Endothelial cell (in vitro differentiated cells): ENCODE data around the gene REEP6. TPM values are rescaled to one million over a fixed set of nuclear protein-coding genes. Genes with fewer than 3 reads are reported as not detected.
"Not testable (repeated sequence)": the region's sequence is repeated elsewhere in the genome, so short reads cannot be mapped to it uniquely, and the experiment has no call there.

Experiments
- DNase-seq: peaks from one replicate; pipeline ENCODE4 v3.0.0; 2021; ENCODE audit warnings: low spot score
- H3K27ac Mint-ChIP-seq: one replicate; pipeline ENCODE4 v1.8.0; 2021; ENCODE audit warnings: mixed read lengths, inconsistent platforms; ENCODE audit not compliant: unreplicated experiment
- H3K27me3 Mint-ChIP-seq: one replicate; pipeline ENCODE4 v1.8.0; 2021; ENCODE audit warnings: mild to moderate bottlenecking, moderate library complexity, mixed read lengths, inconsistent platforms; ENCODE audit not compliant: unreplicated experiment
- H3K36me3 Mint-ChIP-seq: one replicate; pipeline ENCODE4 v1.8.0; 2021; ENCODE audit warnings: mild to moderate bottlenecking, low read depth, mixed read lengths, inconsistent platforms; ENCODE audit not compliant: unreplicated experiment
- H3K4me1 Mint-ChIP-seq: one replicate; pipeline ENCODE4 v1.8.0; 2021; ENCODE audit warnings: mild to moderate bottlenecking, mixed read lengths, inconsistent platforms; ENCODE audit not compliant: unreplicated experiment
- H3K4me3 Mint-ChIP-seq: one replicate; pipeline ENCODE4 v1.8.0; 2021; ENCODE audit warnings: mild to moderate bottlenecking, mixed read lengths, inconsistent platforms; ENCODE audit not compliant: unreplicated experiment
- H3K9me3 Mint-ChIP-seq: one replicate; pipeline ENCODE4 v1.8.0; 2021; ENCODE audit warnings: mixed read lengths, inconsistent platforms; ENCODE audit not compliant: unreplicated experiment
- total RNA-seq: library from RNA; stranded (reverse); fragmentation: NEBNext Ultra II Directional; extraction: Animal tissue kit (Norgen Biotek cat#: 25700); gene quantifications from one replicate; pipeline ENCODE4 v1.2.1, GENCODE V29; 2021; ENCODE audit not compliant: unreplicated experiment
- TF ChIP-seq, protein P1 (sequence below): fragments of 200-600 bp; sonication (generic); IDR thresholded peaks from one replicate; pipeline ENCODE4 v1.5.0; 2021; ENCODE audit warnings: antibody characterized with exemption; ENCODE audit not compliant: unreplicated experiment

REEP6 gene
- total RNA-seq, 1 donor from 2014 or later: 2.3 TPM

- no peaks in the 10 kb centered on the region for H3K36me3 Mint-ChIP-seq
- H3K9me3 Mint-ChIP-seq: no peaks in the 10 kb centered on the region
- H3K4me3 Mint-ChIP-seq: no peak overlapping the region
- DNase-seq: no peak
- H3K27me3 Mint-ChIP-seq: peaks cover 6% of the 10 kb centered on the region
- H3K4me1 Mint-ChIP-seq: peaks cover 5% of the 10 kb centered on the region
- H3K27ac Mint-ChIP-seq: no peak overlapping the region
- TF ChIP-seq, protein P1, sequence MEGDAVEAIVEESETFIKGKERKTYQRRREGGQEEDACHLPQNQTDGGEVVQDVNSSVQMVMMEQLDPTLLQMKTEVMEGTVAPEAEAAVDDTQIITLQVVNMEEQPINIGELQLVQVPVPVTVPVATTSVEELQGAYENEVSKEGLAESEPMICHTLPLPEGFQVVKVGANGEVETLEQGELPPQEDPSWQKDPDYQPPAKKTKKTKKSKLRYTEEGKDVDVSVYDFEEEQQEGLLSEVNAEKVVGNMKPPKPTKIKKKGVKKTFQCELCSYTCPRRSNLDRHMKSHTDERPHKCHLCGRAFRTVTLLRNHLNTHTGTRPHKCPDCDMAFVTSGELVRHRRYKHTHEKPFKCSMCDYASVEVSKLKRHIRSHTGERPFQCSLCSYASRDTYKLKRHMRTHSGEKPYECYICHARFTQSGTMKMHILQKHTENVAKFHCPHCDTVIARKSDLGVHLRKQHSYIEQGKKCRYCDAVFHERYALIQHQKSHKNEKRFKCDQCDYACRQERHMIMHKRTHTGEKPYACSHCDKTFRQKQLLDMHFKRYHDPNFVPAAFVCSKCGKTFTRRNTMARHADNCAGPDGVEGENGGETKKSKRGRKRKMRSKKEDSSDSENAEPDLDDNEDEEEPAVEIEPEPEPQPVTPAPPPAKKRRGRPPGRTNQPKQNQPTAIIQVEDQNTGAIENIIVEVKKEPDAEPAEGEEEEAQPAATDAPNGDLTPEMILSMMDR: no peak
Observed at GRCh38 chr19:1514295-1514661, 23.3 kb downstream of the REEP6 start.

GRCh38 chr19:1514986-1515721 is 24.2 kb downstream of the REEP6 start:
- no peaks in the 10 kb centered on the region for H3K36me3 Mint-ChIP-seq
- H3K4me3 Mint-ChIP-seq: no peak overlapping the region
- peaks cover 6% of the 10 kb centered on the region for H3K27me3 Mint-ChIP-seq
- H3K27ac Mint-ChIP-seq: no peak overlapping the region
- TF ChIP-seq, protein P1: no peak
- H3K9me3 Mint-ChIP-seq: no peaks in the 10 kb centered on the region
- no peaks in the 10 kb centered on the region for H3K4me1 Mint-ChIP-seq
- no peak for DNase-seq

GRCh38 chr19:1516395-1516753 is 25.4 kb downstream of the REEP6 start:
- H3K27me3 Mint-ChIP-seq: peaks cover 3% of the 10 kb centered on the region
- H3K4me1 Mint-ChIP-seq: no peaks in the 10 kb centered on the region
- no peaks in the 10 kb centered on the region for H3K9me3 Mint-ChIP-seq
- TF ChIP-seq, protein P1: no peak
- H3K36me3 Mint-ChIP-seq: no peaks in the 10 kb centered on the region
- no peak overlapping the region for H3K27ac Mint-ChIP-seq
- no peak overlapping the region for H3K4me3 Mint-ChIP-seq
- no peak for DNase-seq

- Mint-ChIP-seq H3K4me3 (no peak overlapping the region), H3K27me3 (peaks cover 9% of the 10 kb centered on the region), H3K4me1 (no peaks in the 10 kb centered on the region), H3K36me3 (no peaks in the 10 kb centered on the region), H3K9me3 (no peaks in the 10 kb centered on the region), H3K27ac (no peak overlapping the region)
- TF ChIP-seq, protein P1: no peak
- no peak for DNase-seq
Observed at GRCh38 chr19:1518471-1518870, 27.5 kb downstream of the REEP6 start.

GRCh38 chr19:1519802-1520201 is 28.8 kb downstream of the REEP6 start:
- not testable (repeated sequence) for H3K4me1 Mint-ChIP-seq

More at GRCh38 chr19:1519802-1520201, 28.8 kb downstream of the REEP6 start:
- H3K9me3 Mint-ChIP-seq, H3K36me3 Mint-ChIP-seq, H3K27ac Mint-ChIP-seq, H3K4me3 Mint-ChIP-seq, DNase-seq: not testable (repeated sequence)
- peaks cover 15% of the 10 kb centered on the region for H3K27me3 Mint-ChIP-seq
